Stimulated activated naive CD8-positive, alpha-beta T cell treated with anti-CD3 and anti-CD28 coated beads, Interleukin-15, amount 100 ng/mL, for 72 hours (primary cell): ENCODE measurements around the gene CTBP2.

Experiments
- ATAC-seq: fragments of 150-1000 bp; cut with Tn5 transposase; 2 replicates; pipeline ENCODE4 v1.10.0; 2021; ENCODE audit warnings: mild to moderate bottlenecking, moderate library complexity
- DNase-seq, 2 donors: peaks; one replicate each; pipeline ENCODE4 v3.0.0; 2021 to 2022
- H3K27ac Mint-ChIP-seq, 2 donors: one replicate each; pipeline ENCODE4 v1.8.0; 2022; ENCODE audit warnings: mild to moderate bottlenecking in 2 of 2, mixed read lengths in 2 of 2, moderate library complexity in 2 of 2
- H3K27me3 Mint-ChIP-seq: one replicate; pipeline ENCODE4 v1.8.0; 2022; ENCODE audit warnings: mixed read lengths
- H3K4me1 Mint-ChIP-seq: one replicate; pipeline ENCODE4 v1.8.0; 2022; ENCODE audit warnings: mild to moderate bottlenecking, mixed read lengths
- H3K4me3 Mint-ChIP-seq, 2 donors: one replicate each; pipeline ENCODE4 v1.8.0; 2022; ENCODE audit warnings: mild to moderate bottlenecking in 2 of 2, mixed read lengths in 2 of 2, moderate library complexity in 1 of 2
- H3K9me3 Mint-ChIP-seq, 2 donors: one replicate each; pipeline ENCODE4 v1.8.0; 2022; ENCODE audit warnings: mixed read lengths in 2 of 2

Gene CTBP2

GRCh38 chr10:125116041-125116649 is 44.2 kb downstream of the CTBP2 start:
- ATAC-seq (no peak), DNase-seq (no peak)
- peaks cover 6% of the 10 kb centered on the region for H3K27me3 Mint-ChIP-seq
- no peak overlapping the region for H3K27ac Mint-ChIP-seq
- H3K4me1 Mint-ChIP-seq = no peaks in the 10 kb centered on the region
- H3K4me3 Mint-ChIP-seq = no peak overlapping the region
- H3K9me3 Mint-ChIP-seq = no peaks in the 10 kb centered on the region

GRCh38 chr10:125115409-125115808 is 45.0 kb downstream of the CTBP2 start:
- DNase-seq = no peak
- H3K9me3 Mint-ChIP-seq = no peaks in the 10 kb centered on the region
- H3K27me3 Mint-ChIP-seq = peaks cover 6% of the 10 kb centered on the region
- H3K4me3 Mint-ChIP-seq = no peak overlapping the region
- no peaks in the 10 kb centered on the region for H3K4me1 Mint-ChIP-seq
- ATAC-seq = no peak
- H3K27ac Mint-ChIP-seq = no peak overlapping the region

- Mint-ChIP-seq H3K9me3 (no peaks in the 10 kb centered on the region), H3K4me1 (no peaks in the 10 kb centered on the region), H3K27ac (no peak overlapping the region), H3K27me3 (peaks cover 10% of the 10 kb centered on the region), H3K4me3 (no peak overlapping the region)
- DNase-seq = no peak
- ATAC-seq = no peak
These were observed 45.5 kb downstream of the CTBP2 start for GRCh38 chr10:125114761-125115391.

- no peak overlapping the region for H3K27ac Mint-ChIP-seq
- DNase-seq = no peak
- no peak overlapping the region for H3K4me3 Mint-ChIP-seq
- ATAC-seq = no peak
- H3K4me1 Mint-ChIP-seq = no peaks in the 10 kb centered on the region
- H3K9me3 Mint-ChIP-seq = no peaks in the 10 kb centered on the region
- peaks cover 13% of the 10 kb centered on the region for H3K27me3 Mint-ChIP-seq
These were observed 46.5 kb downstream of the CTBP2 start for GRCh38 chr10:125113691-125114371.

- H3K4me3 Mint-ChIP-seq = no peak overlapping the region
These were observed 47.5 kb downstream of the CTBP2 start for GRCh38 chr10:125112697-125113494.

GRCh38 chr10:125111118-125111727 is 49.1 kb downstream of the CTBP2 start:
- peaks cover 0 to 8% of the 10 kb centered on the region in 2 donors for H3K9me3 Mint-ChIP-seq
- no peak overlapping the region for H3K4me3 Mint-ChIP-seq
- no peak for DNase-seq
- H3K27me3 Mint-ChIP-seq = peaks cover 9% of the 10 kb centered on the region
- no peak for ATAC-seq
- H3K4me1 Mint-ChIP-seq = no peaks in the 10 kb centered on the region
- no peak overlapping the region for H3K27ac Mint-ChIP-seq

More at GRCh38 chr10:125112697-125113494, 47.5 kb downstream of the CTBP2 start:
- DNase-seq (no peak), ATAC-seq (no peak)
- peaks cover 0 to 2% of the 10 kb centered on the region in 2 donors for H3K9me3 Mint-ChIP-seq
- H3K27me3 Mint-ChIP-seq = peaks cover 13% of the 10 kb centered on the region
- no peak overlapping the region for H3K27ac Mint-ChIP-seq
- H3K4me1 Mint-ChIP-seq = no peaks in the 10 kb centered on the region

- H3K9me3 Mint-ChIP-seq = peaks cover 0 to 8% of the 10 kb centered on the region in 2 donors
These were observed 52.3 kb downstream of the CTBP2 start for GRCh38 chr10:125107965-125108580.

GRCh38 chr10:125107166-125107949 is 53.0 kb downstream of the CTBP2 start:
- H3K4me1 Mint-ChIP-seq = no peaks in the 10 kb centered on the region
- no peak for ATAC-seq

More at GRCh38 chr10:125107965-125108580, 52.3 kb downstream of the CTBP2 start:
- Mint-ChIP-seq H3K27ac (no peak overlapping the region), H3K27me3 (peaks cover 7% of the 10 kb centered on the region), H3K4me3 (no peak overlapping the region), H3K4me1 (no peaks in the 10 kb centered on the region)
- no peak for ATAC-seq
- DNase-seq = no peak

GRCh38 chr10:125106586-125106985 is 53.8 kb downstream of the CTBP2 start:
- ATAC-seq = no peak
- Mint-ChIP-seq H3K4me1 (no peaks in the 10 kb centered on the region), H3K27ac (no peak overlapping the region), H3K27me3 (peaks cover 7% of the 10 kb centered on the region), H3K9me3 (peaks cover 0 to 8% of the 10 kb centered on the region in 2 donors), H3K4me3 (no peak overlapping the region)
- no peak for DNase-seq

More at GRCh38 chr10:125107166-125107949, 53.0 kb downstream of the CTBP2 start:
- Mint-ChIP-seq H3K27ac (no peak overlapping the region), H3K4me3 (no peak overlapping the region), H3K27me3 (peaks cover 7% of the 10 kb centered on the region), H3K9me3 (peaks cover 0 to 8% of the 10 kb centered on the region in 2 donors)
- DNase-seq = no peak

- peaks cover 7% of the 10 kb centered on the region for H3K27me3 Mint-ChIP-seq
- no peaks in the 10 kb centered on the region for H3K4me1 Mint-ChIP-seq
- no peak overlapping the region for H3K4me3 Mint-ChIP-seq
- H3K27ac Mint-ChIP-seq = no peak overlapping the region
- peaks cover 0 to 8% of the 10 kb centered on the region in 2 donors for H3K9me3 Mint-ChIP-seq
- DNase-seq (no peak), ATAC-seq (no peak)
These were observed 54.6 kb downstream of the CTBP2 start for GRCh38 chr10:125105706-125106255.

GRCh38 chr10:125105155-125105554 is 55.2 kb downstream of the CTBP2 start:
- no peaks in the 10 kb centered on the region for H3K4me1 Mint-ChIP-seq
- H3K4me3 Mint-ChIP-seq = no peak overlapping the region
- peaks cover 0 to 8% of the 10 kb centered on the region in 2 donors for H3K9me3 Mint-ChIP-seq
- no peak for ATAC-seq
- no peak overlapping the region for H3K27ac Mint-ChIP-seq
- no peak for DNase-seq
- H3K27me3 Mint-ChIP-seq = peaks cover 8% of the 10 kb centered on the region

- Mint-ChIP-seq H3K27me3 (peaks cover 8% of the 10 kb centered on the region), H3K4me1 (no peaks in the 10 kb centered on the region), H3K9me3 (peaks cover 0 to 8% of the 10 kb centered on the region in 2 donors), H3K4me3 (no peak overlapping the region), H3K27ac (no peak overlapping the region)
- ATAC-seq = no peak
- DNase-seq = no peak
These were observed 55.8 kb downstream of the CTBP2 start for GRCh38 chr10:125104559-125104958.

- peaks cover 0 to 8% of the 10 kb centered on the region in 2 donors for H3K9me3 Mint-ChIP-seq
- H3K4me3 Mint-ChIP-seq = no peak overlapping the region
- H3K27ac Mint-ChIP-seq = no peak overlapping the region
- DNase-seq (no peak), ATAC-seq (no peak)
- H3K27me3 Mint-ChIP-seq = peaks cover 11% of the 10 kb centered on the region
- H3K4me1 Mint-ChIP-seq = no peaks in the 10 kb centered on the region
These were observed 56.4 kb downstream of the CTBP2 start for GRCh38 chr10:125103924-125104323.

GRCh38 chr10:125103466-125103865 is 56.9 kb downstream of the CTBP2 start:
- no peaks in the 10 kb centered on the region for H3K4me1 Mint-ChIP-seq
- H3K27me3 Mint-ChIP-seq = peaks cover 11% of the 10 kb centered on the region
- ATAC-seq = no peak
- H3K4me3 Mint-ChIP-seq = no peak overlapping the region
- no peak overlapping the region for H3K27ac Mint-ChIP-seq
- H3K9me3 Mint-ChIP-seq = peaks cover 0 to 8% of the 10 kb centered on the region in 2 donors
- DNase-seq = no peak
